GM11168 (cell line): ENCODE data around the gene METTL16.
"Not testable (repeated sequence)": the region's sequence is repeated elsewhere in the genome, so short reads cannot be mapped to it uniquely, and the experiment has no call there.

Source experiments
- in situ Hi-C: fragments of 300-500 bp; cut with MboI; formaldehyde crosslinking; loops from one replicate; pipeline ENCODE4 v1.12.0; 2022; ENCODE audit warnings: low sequenced_read_pairs; ENCODE audit not compliant: unreplicated experiment

The METTL16 gene

DNA sequence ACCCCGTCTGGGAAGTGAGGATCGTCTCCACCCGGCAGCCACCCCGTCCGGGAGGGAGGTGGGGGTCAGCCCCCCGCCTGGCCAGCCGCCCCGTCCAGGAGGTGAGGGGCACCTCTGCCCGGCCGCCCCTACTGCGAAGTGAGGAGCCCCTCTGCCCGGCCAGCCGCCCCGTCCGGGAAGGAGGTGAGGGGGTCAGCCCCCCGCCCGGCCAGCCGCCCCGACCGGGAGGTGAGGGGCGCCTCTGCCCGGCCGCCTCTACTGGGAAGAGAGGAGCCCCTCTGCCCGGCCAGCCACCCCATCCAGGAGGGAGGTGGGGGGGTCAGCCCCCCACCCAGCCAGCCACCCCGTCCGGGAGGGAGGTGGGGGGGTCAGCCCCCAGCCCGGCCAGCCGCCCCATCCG, 4.7 kb downstream of the METTL16 start:
- in situ Hi-C loops: not testable (repeated sequence)

DNA sequence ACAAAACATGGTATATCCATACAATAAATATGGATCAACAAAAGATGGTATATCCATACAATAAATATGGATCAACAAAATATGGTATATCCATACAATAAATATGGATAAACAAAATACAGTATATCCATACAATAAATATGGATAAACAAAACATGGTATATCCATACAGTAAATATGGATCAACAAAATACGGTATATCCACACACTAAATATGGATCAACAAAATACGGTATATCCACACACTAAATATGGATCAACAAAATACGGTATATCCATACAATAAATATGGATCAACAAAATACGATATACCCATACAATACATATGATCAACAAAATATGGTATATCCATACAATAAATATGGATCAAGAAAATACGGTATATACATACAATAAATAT, 8.1 kb downstream of the METTL16 start:
- in situ Hi-C loops: no loop called here

DNA sequence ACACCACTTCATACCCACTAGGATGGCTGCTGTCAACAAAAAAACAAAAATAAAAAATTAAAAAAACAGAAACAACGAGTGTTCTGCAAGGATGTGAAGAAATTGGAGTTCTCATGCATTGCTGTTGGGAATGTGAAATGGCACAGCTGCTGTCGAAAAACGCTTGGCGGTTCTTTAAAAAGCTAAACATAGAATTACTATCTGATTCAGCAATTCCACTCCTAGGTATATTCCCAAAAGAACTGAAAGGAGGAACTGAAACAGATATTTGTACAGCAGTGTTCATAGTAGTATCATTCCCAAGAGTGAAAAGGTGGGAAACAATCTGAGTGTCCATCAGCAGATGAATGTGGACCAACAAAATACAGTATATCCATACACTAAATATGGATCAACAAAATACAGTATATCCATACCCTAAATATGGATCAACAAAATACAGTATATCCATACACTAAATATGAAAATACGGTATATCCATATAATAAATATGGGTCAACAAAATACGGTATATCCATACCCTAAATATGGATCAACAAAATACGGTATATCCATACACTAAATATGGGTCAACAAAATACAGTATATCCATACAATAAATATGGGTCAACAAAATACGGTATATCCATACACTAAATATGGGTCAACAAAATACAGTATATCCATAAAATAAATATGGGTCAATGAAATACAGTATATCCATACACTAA, 8.7 kb downstream of the METTL16 start:
- in situ Hi-C loops: no loop called here

GRCh38 chr17:2500446-2500845, 11.2 kb downstream of the METTL16 start:
- in situ Hi-C loops: no loop called here

GRCh38 chr17:2489286-2489685, 22.4 kb downstream of the METTL16 start:
- in situ Hi-C loops: not testable (repeated sequence)

DNA sequence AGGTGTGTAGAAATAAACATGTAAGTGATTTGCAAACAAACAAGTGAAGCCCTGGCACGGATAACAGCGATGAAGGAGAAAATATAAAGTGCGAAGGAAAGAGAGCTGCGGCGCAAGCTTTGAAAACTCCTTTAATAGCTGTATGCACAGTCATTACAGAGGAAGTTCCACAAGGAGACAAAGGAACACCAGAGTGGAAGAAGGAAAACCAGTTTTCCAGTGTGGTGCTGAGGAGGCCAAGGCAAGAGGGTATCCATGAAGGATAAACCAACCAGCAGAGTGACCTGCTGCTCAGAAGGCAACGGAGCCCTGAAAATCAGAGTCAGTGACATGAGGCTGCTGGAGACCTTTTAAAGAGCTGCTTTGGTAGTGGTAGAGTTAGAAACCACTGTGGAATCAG, 24.4 kb downstream of the METTL16 start:
- in situ Hi-C loops: no loop called here

DNA sequence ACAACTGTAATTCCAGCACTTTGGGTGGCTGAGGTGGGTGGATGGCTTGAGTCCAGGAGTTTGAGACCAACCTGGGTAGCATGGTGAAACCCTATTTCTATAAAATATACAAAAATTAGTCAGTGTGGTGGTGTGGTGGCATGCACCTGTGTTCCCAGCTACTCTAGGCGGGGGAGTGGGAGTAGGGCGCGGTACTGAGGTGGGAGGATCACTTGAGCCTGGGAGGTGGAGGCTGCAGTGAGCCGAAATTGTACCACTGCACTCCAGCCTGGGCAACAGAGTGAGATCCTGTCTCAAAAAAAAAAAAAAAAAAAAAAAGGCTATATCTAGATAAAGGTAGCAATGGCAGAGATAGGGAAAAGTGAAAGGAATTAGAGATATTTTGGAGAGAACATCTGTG, 25.0 kb downstream of the METTL16 start:
- in situ Hi-C loops: not testable (repeated sequence)

DNA sequence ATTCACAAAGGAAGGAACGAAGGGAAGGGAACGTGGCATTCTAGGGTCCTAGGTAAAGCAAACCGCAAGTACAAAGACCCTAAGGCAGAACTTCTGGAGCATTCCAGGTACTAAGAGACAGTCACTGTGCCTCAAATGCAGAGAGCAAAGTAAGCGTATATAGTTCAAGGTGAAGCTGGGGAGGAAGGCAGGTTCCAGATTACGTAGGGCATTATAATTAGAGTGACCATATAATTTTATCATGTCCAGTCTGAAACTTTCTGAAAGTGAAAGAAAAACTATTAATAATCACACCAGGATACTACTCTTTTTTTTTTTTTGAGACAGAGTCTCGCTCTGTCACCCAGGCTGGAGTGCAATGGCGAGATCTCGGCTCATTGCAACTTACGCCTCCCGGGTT, 25.7 kb downstream of the METTL16 start:
- in situ Hi-C loops: no loop called here

GRCh38 chr17:2485543-2485942, 26.1 kb downstream of the METTL16 start:
- in situ Hi-C loops: no loop called here

- in situ Hi-C loops: no loop called here
Observed at GRCh38 chr17:2484876-2485275, 26.8 kb downstream of the METTL16 start.

- in situ Hi-C loops: no loop called here
Observed at GRCh38 chr17:2483084-2483483, 28.6 kb downstream of the METTL16 start.

DNA sequence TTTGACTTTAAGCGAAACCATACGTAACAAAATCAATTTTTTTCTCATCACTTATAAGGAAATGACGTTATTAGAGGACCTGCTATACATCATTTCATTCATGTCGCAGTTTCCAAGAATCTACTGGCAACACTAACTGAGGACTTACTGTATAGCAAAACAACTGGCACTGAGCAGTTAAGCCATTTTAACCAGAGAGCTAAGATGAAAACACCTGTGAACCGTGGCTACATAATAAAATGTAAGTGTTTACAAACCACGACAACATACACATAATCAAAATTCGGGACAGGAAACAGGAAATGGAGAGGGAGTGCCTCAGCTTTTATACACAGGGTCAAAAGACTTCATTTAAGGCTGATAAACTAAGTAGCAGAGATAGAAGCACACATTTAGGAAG, 29.5 kb downstream of the METTL16 start:
- in situ Hi-C loops: no loop called here

DNA sequence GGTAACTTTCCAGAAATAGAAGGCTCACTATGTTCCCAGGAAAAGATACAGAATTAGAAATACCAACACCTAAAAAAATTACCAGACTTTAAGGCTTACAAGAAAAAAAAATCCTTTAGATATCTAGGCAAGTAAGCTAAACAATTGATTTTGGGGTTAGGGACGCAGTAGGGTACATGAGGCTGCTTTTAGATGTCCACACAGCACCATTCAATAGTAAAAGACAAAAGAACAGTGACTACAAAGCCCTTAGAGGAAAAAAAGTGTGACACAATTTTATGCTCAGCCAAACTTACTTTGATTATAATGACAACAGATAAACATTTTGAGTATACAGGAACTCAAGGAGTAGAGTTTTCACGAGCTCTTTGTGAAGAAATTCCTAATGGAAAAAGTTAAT, 29.9 kb downstream of the METTL16 start:
- in situ Hi-C loops: no loop called here

- in situ Hi-C loops: no loop called here
Observed at GRCh38 chr17:2478458-2478857, 33.2 kb downstream of the METTL16 start.

GRCh38 chr17:2475056-2475455, 36.6 kb downstream of the METTL16 start:
- in situ Hi-C loops: no loop called here

GRCh38 chr17:2474371-2474770, 37.3 kb downstream of the METTL16 start:
- in situ Hi-C loops: no loop called here

DNA sequence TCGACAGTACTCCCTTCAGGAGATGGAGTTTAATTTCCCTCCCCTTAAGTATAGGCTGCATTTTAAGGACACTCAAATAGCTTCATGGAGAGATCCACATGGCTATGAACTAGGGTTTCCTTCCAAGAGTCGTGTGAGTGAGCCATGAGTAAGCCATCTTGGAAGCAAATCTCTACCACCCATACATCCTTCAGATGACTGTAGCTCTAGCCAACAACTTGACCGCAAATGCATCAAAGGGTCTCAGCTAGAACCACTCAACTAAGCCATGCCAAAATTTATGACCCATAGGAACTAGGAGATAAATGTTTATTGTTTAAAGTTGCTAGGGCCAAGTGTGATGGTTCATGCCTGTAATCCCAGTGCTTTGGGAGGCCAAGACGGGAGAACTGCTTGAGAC, 43.4 kb downstream of the METTL16 start:
- in situ Hi-C loops: no loop called here

- in situ Hi-C loops: no loop called here
Observed at GRCh38 chr17:2466931-2467330, 44.8 kb downstream of the METTL16 start.

GRCh38 chr17:2462481-2462880, 49.2 kb downstream of the METTL16 start:
- in situ Hi-C loops: no loop called here

DNA sequence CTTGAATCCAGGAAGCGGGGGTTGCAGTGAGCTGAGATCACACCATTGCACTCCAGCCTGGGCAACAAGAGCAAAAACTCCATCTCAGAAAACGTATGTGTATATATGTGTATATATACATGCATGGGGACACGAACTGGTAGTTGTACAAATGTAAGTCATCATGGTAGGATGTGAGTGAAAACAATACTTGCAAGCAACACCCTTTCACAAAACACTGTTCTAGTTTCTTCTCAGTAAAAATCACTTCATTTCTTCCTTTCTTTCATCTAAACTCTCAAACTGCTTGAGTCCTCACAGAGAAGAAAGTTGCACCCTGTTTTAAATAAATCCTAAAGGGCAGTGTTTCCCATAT, 51.8 kb downstream of the METTL16 start:
- in situ Hi-C loops: no loop called here

DNA sequence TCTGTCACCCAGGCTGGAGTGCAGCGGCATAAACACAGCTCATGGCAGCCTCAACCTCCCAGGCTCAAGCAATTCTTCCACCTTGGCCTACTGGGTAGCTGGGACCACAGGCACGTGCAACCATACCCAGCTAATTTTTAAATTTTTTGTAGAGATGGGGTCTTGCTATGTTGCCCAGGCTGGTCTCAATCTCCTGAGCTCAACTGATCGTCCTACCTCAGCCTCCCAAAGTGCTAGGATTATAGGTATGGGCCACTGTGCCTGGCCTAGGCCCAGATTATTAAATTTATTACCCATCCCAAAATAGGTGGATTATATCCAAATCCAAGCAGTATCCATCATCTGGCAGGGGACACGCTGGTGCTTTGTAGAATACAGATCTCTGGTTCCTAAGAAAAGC, 53.8 kb downstream of the METTL16 start:
- in situ Hi-C loops: no loop called here

DNA sequence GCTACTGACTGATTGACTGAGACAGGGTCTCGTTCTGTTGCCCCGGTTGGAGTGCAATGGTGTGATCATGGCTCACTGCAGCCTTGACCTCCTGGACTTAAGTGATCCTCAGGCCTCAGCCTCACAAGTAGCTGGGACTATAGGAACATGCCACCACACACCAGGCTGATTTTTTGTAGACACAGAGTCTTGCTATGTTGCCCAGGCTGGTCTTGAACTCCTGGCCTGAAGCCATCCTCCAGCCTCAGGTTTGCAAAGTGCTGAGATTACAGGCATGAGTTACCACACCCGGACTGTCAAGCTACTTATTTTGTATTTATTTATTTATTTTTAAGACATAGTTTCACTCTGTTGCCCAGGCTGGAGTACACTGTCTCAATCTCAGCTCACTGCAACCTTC, 55.2 kb downstream of the METTL16 start:
- in situ Hi-C loops: no loop called here

GRCh38 chr17:2455956-2456355, 55.7 kb downstream of the METTL16 start:
- in situ Hi-C loops: no loop called here
